Nephron progenitor cell (in vitro differentiated cells): Measurements from ENCODE around the gene IL15.

Source experiments
- DNase-seq: peaks from one replicate; pipeline ENCODE4 v3.0.0; 2021
- H3K27ac Mint-ChIP-seq: 2 replicates; pipeline ENCODE4 v1.8.0; 2021; ENCODE audit warnings: mild to moderate bottlenecking, moderate library complexity, mixed read lengths
- H3K27me3 Mint-ChIP-seq: 2 replicates; pipeline ENCODE4 v1.8.0; 2021; ENCODE audit warnings: mild to moderate bottlenecking, low read depth, mixed read lengths; ENCODE audit not compliant: poor library complexity
- H3K36me3 Mint-ChIP-seq: 2 replicates; pipeline ENCODE4 v1.8.0; 2021; ENCODE audit warnings: low read depth, mixed read lengths
- H3K4me1 Mint-ChIP-seq: 2 replicates; pipeline ENCODE4 v1.8.0; 2021; ENCODE audit warnings: mixed read lengths
- H3K4me3 Mint-ChIP-seq: 2 replicates; pipeline ENCODE4 v1.8.0; 2021; ENCODE audit warnings: mild to moderate bottlenecking, moderate library complexity, mixed read lengths
- H3K9me3 Mint-ChIP-seq: 2 replicates; pipeline ENCODE4 v1.8.0; 2021; ENCODE audit warnings: mild to moderate bottlenecking, moderate library complexity, mixed read lengths
- CTCF ChIP-seq: fragments of 200-600 bp; sonication (generic); IDR thresholded peaks from 2 replicates; pipeline ENCODE4 v1.5.0; 2021; ENCODE audit warnings: antibody characterized with exemption

Gene IL15

GRCh38 chr4:141702472-141703182 is 66.2 kb downstream of the IL15 start:
- Mint-ChIP-seq H3K36me3 (no peaks in the 10 kb centered on the region), H3K4me1 (no peaks in the 10 kb centered on the region), H3K27me3 (peaks cover 6% of the 10 kb centered on the region), H3K27ac (no peak overlapping the region), H3K4me3 (no peak overlapping the region), H3K9me3 (peaks cover 18% of the 10 kb centered on the region)
- no peak for DNase-seq
- TF ChIP-seq CTCF, result no peak

- Mint-ChIP-seq H3K4me3 (no peak overlapping the region), H3K36me3 (no peaks in the 10 kb centered on the region), H3K9me3 (peaks cover 19% of the 10 kb centered on the region), H3K27me3 (peaks cover 6% of the 10 kb centered on the region), H3K4me1 (no peaks in the 10 kb centered on the region), H3K27ac (no peak overlapping the region)
- TF ChIP-seq CTCF, result no peak
- DNase-seq, result no peak
These were observed 67.1 kb downstream of the IL15 start for GRCh38 chr4:141703497-141703896.

GRCh38 chr4:141705048-141705746 is 68.8 kb downstream of the IL15 start:
- H3K9me3 Mint-ChIP-seq, result peaks cover 19% of the 10 kb centered on the region
- no peaks in the 10 kb centered on the region for H3K4me1 Mint-ChIP-seq
- no peaks in the 10 kb centered on the region for H3K36me3 Mint-ChIP-seq
- no peak for TF ChIP-seq CTCF
- H3K27ac Mint-ChIP-seq, result no peak overlapping the region
- DNase-seq, result no peak
- peaks cover 6% of the 10 kb centered on the region for H3K27me3 Mint-ChIP-seq
- H3K4me3 Mint-ChIP-seq, result no peak overlapping the region

- no peaks in the 10 kb centered on the region for H3K36me3 Mint-ChIP-seq
- no peak overlapping the region for H3K27ac Mint-ChIP-seq
- H3K4me3 Mint-ChIP-seq, result no peak overlapping the region
- peaks cover 3% of the 10 kb centered on the region for H3K27me3 Mint-ChIP-seq
- peaks cover 19% of the 10 kb centered on the region for H3K9me3 Mint-ChIP-seq
- DNase-seq, result no peak
- no peak for TF ChIP-seq CTCF
- no peaks in the 10 kb centered on the region for H3K4me1 Mint-ChIP-seq
These were observed 69.5 kb downstream of the IL15 start for GRCh38 chr4:141705747-141706377.

GRCh38 chr4:141706445-141706844 is 70.1 kb downstream of the IL15 start:
- no peaks in the 10 kb centered on the region for H3K4me1 Mint-ChIP-seq
- H3K27me3 Mint-ChIP-seq, result peaks cover 3% of the 10 kb centered on the region
- peaks cover 19% of the 10 kb centered on the region for H3K9me3 Mint-ChIP-seq
- TF ChIP-seq CTCF, result no peak
- no peak for DNase-seq
- H3K27ac Mint-ChIP-seq, result no peak overlapping the region
- H3K36me3 Mint-ChIP-seq, result no peaks in the 10 kb centered on the region
- no peak overlapping the region for H3K4me3 Mint-ChIP-seq
